Body of pancreas (tissue), 4 donors: ENCODE measurements around the gene CLDN15.

ENCODE experiments used
- CTCF ChIP-seq, 7 experiments: fragments of 450-650 bp in 4 of 7; fragments of 200-600 bp in 3 of 7; sonication (generic) in 3 of 7; IDR thresholded peaks; one replicate each; pipeline ENCODE4 v1.5.1; 2016 to 2019; ENCODE audit warnings: antibody characterized with exemption in 7 of 7
- POLR2A ChIP-seq, 3 donors: fragments of 450-650 bp; IDR thresholded peaks; one replicate each; pipeline ENCODE4 v1.6.1; 2016; ENCODE audit warnings: antibody characterized with exemption in 3 of 3, mild to moderate bottlenecking in 2 of 3

- TF ChIP-seq POLR2A (IDR thresholded peaks at IDR 0.05) (no peak), CTCF (IDR thresholded peaks at IDR 0.05) (no peak)
Observed at GRCh38 chr7:101211501-101211900, 26.1 kb downstream of the CLDN15 start.
